NCI-H510A treated with DMSO at 0.1 percent for 48 hours (cell line): Measurements from ENCODE around the gene FARP2.

Experiments
- DNase-seq: peaks from one replicate; lab custom pipeline; 2025; lab: John Stamatoyannopoulos, UW

FARP2 gene

DNA sequence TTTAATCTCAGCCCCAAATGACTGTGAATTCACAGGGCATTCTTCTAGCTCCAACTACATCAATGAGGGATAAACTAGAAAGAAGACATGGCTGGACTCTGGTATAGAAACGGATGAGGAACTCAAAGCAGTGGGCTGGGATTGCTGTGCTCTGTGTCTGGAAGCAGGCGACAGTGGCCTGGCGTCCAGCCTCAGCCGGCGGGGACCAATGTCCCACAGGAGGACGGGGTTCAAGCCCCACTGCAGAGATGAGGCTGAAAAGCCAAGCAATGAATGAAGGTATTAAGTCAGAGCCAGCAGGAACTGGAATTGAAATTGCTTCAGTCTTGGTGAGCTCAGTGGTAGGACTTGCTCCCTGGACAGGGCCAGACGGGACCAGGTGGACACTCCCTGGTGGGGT, 178.2 kb downstream of the FARP2 start:
- DNase-seq = no peak

GRCh38 chr2:241534701-241535375, 178.8 kb downstream of the FARP2 start:
- no peak for DNase-seq

- no peak for DNase-seq
These were observed 180.0 kb downstream of the FARP2 start for GRCh38 chr2:241535871-241536655.

GRCh38 chr2:241538838-241539615, 182.9 kb downstream of the FARP2 start:
- DNase-seq = no peak

DNA sequence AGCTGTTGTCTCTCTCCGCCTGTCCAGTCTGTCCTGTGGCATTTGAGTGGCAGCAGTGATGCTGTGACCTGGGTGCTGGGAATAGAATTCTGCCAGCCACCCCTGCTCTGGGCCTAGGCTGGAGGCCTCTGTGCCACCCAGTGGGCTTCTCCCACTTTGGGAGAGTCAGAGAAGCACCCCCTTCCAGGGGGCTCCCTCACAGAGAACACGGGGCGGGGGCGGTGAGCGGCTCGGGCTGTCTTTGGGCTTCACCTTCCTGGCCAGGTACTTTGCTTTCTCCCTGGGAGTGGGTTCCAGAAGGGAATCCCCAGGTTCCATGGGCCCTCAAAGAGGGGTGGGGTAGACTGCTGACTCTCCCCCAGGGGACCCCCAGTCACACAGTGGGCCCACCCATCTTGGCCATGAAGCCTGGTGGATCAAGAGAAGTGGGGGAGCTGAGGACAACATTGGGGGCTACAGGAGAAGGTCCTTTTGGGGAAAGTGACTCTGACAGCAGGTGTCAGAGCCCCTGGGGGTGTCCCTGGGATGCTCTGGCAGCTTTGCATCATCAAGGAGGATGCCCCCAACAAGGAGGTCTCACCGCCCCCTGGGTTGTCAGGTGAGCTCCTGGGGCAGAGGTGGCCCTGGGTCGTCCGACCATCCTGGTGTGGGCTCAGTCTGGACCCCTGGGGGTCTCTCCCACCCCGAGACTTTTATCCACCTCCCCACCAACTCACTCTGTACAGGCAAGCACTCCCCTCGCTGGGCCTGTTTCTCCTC, 183.7 kb downstream of the FARP2 start:
- no peak for DNase-seq

DNA sequence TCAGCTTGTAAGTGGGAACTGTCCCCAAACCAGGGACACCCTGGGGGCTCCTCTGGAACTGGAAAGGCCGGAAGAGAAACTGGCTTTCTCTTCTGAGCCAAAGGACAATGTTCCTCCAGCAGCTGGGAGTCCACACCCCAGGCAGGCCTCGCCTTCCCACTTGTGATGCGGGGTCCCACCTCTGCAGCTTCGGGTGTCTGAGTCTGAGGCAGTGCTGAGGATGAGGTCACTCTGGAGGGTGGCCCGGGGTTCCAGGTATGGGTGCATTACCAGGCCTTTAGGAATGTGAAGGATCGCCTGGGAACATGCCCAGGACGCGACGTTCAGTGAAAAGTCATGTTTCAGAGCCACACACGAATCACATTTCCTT, 184.3 kb downstream of the FARP2 start:
- no peak for DNase-seq

- DNase-seq = no peak
These were observed 184.9 kb downstream of the FARP2 start for GRCh38 chr2:241540771-241541561.

DNA sequence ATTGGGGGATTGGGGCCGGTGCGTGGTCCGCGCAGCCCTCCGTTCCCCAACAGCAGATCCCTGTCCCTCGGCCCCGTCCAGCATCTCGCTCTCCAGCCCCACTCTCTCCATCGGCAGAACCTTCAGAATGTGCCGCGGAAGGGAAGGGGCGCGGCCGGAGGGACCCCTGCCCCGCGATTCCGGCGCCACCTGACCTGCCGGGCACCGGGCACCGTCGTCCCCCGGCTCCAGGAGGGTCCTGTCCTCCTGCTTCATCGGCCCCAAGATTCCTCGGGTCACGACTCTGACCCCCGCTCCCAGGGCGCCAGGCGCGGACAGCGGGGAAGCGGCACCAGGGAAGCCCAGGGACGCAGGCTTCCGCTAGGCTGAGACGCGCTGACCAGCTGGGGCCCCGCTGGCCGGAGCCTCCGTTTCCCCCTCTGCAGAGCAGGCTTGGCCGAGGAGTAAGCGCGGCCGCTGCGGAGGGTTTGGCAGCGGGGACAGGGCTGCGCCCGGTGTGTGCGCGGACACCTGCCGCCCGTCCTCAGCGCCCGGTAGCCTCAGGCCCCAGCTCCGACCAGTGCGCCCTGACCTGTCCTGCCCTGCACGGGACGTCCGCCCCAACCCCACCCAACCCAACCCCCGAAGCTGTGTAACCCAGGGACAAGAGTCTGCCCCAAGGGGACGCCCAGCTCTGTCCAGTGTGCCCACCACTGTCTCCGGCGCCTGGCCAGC, 185.6 kb downstream of the FARP2 start:
- no peak for DNase-seq

DNA sequence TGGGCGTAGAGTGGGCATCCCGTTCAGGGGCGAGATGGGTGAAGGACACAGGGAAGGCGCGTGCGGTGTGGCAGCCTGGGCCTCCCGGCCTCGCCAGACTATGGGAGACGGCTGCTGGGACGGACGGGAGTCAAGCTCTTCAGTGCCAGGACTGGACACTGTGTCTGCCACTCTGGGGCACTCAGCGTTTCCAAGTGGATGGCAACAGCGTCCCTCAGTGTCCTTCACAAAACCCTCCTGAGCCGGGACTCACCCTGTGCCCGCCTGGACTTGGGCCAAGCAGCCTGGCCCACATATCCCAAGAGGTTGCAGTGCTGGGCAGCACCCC, 186.2 kb downstream of the FARP2 start:
- no peak for DNase-seq
